Right lobe of liver (tissue), 4 donors: ENCODE data around the gene ICA1.

Experiments
- POLR2A ChIP-seq: fragments of 450-650 bp; IDR thresholded peaks from one replicate; pipeline ENCODE4 v1.6.1; 2017; ENCODE audit warnings: antibody characterized with exemption, mild to moderate bottlenecking
- TF ChIP-seq, protein P1 (sequence below), 4 donors: fragments of 200-600 bp in 3 of 4; fragments of 450-650 bp in 1 of 4; IDR thresholded peaks; one replicate each; pipeline versions ENCODE4 v1.5.1 to v1.8.0; 2016 to 2022; ENCODE audit warnings: antibody characterized with exemption in 4 of 4, mild to moderate bottlenecking in 2 of 4
- donor health status: DM: no; HTN: no; CAD: no.
- donor health status: DM: no; HTN: no; CAD: no.
- donor health status: DM: no; HTN: yes; CAD: no.

DNA sequence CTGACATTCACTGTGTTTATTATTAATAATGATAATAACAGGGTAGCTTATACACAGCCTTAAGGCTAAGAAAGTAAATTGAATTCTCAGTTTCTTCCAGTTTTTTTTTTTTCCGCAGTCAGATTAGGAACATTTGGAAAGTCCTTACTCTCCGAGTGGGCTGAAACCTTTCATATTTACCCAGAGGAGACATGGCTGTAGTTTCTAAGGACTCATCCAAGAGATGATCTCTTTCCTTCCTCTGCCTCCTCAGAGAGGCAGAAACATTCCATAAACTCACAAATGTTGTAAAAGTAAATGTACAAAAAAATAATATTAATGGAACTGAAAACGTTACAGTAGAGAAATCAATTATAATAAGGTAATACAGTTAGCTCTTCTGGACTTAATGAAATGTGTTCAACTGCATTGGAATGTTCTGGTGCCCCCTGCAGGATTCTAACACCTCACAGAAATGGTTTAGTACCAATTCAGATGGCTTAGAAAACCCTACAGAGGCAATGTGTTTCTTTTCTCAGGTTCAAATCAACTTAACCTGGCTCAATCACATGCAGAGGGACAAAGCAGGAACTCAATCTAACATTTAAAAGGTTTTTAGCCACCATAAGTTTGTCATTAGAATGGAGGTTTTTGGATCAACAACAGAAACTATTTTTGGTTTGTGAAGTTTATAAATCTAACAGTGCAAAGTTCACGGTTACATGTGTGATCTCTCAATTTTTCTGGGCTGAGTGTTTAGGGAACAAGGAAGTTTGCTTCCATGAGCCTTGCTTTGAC, 71.7 kb downstream of the ICA1 start:
- TF ChIP-seq, protein P1, sequence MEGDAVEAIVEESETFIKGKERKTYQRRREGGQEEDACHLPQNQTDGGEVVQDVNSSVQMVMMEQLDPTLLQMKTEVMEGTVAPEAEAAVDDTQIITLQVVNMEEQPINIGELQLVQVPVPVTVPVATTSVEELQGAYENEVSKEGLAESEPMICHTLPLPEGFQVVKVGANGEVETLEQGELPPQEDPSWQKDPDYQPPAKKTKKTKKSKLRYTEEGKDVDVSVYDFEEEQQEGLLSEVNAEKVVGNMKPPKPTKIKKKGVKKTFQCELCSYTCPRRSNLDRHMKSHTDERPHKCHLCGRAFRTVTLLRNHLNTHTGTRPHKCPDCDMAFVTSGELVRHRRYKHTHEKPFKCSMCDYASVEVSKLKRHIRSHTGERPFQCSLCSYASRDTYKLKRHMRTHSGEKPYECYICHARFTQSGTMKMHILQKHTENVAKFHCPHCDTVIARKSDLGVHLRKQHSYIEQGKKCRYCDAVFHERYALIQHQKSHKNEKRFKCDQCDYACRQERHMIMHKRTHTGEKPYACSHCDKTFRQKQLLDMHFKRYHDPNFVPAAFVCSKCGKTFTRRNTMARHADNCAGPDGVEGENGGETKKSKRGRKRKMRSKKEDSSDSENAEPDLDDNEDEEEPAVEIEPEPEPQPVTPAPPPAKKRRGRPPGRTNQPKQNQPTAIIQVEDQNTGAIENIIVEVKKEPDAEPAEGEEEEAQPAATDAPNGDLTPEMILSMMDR (IDR thresholded peaks at IDR 0.05) = peak; percentile 60 to 80 (median 76)
- TF ChIP-seq POLR2A = no peak
